ENCODE measurements around the gene NMT1.
A peak's percentile ranks its signal among the peaks of the same experiment; 100 is the strongest.

Gene NMT1

GRCh38 chr17:45093444-45094110 lies 32.5 kb downstream of the NMT1 start:
- Histone ChIP-seq H3K9me3 (ENCODE audit: control insufficient read depth, low read length) (no peaks in the 10 kb centered on the region), H3K36me3 (ENCODE audit: control insufficient read depth, insufficient read depth, low read length) (peaks cover 77% of the 10 kb centered on the region), H3K27me3 (replicated peaks; ENCODE audit: control insufficient read depth, insufficient read depth, low read length, poor library complexity, severe bottlenecking) (no peaks in the 10 kb centered on the region), H3K4me1 (ENCODE audit: control insufficient read depth, insufficient read depth, low read length, poor library complexity, severe bottlenecking) (no peaks in the 10 kb centered on the region), H3K4me3 (ENCODE audit: insufficient read depth, low read depth, low read length, poor library complexity, severe bottlenecking) (no peak overlapping the region), H3K27ac (ENCODE audit: insufficient read depth, low read length, poor library complexity, severe bottlenecking) (no peak overlapping the region)
- DNase-seq = no peak

GRCh38 chr17:45096141-45096540 lies 35.0 kb downstream of the NMT1 start:
- H3K36me3 ChIP-seq (ENCODE audit: control insufficient read depth, insufficient read depth, low read length) = peaks cover 70% of the 10 kb centered on the region
- no peaks in the 10 kb centered on the region for H3K27me3 ChIP-seq (replicated peaks; ENCODE audit: control insufficient read depth, insufficient read depth, low read length, poor library complexity, severe bottlenecking)
- no peak overlapping the region for H3K27ac ChIP-seq (ENCODE audit: insufficient read depth, low read length, poor library complexity, severe bottlenecking)
- DNase-seq = no peak
- no peak overlapping the region for H3K4me3 ChIP-seq (ENCODE audit: insufficient read depth, low read depth, low read length, poor library complexity, severe bottlenecking)
- no peaks in the 10 kb centered on the region for H3K4me1 ChIP-seq (ENCODE audit: control insufficient read depth, insufficient read depth, low read length, poor library complexity, severe bottlenecking)
- H3K9me3 ChIP-seq (ENCODE audit: control insufficient read depth, low read length) = no peaks in the 10 kb centered on the region

DNA sequence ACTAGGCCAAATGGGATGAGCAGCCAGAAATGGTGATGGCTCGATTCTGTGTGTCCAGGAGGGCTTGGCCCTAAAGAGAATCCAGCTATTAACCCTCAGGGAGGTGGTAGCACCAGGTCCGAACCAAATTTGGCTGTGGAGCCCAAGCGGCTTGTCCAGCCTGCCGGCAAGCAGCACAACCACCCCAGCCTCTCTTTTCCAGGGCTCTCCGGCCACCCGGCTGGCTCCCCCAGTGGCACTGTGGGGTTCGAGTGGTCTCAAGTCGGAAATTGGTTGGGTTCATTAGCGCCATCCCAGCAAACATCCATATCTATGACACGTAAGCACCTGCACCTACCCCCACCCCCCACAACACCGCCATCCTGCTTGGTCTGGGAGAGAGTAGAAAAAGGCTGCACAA lies 35.8 kb downstream of the NMT1 start:
- Histone ChIP-seq H3K27ac (ENCODE audit: insufficient read depth, low read length, poor library complexity, severe bottlenecking) (no peak overlapping the region), H3K4me3 (ENCODE audit: insufficient read depth, low read depth, low read length, poor library complexity, severe bottlenecking) (no peak overlapping the region), H3K9me3 (ENCODE audit: control insufficient read depth, low read length) (no peaks in the 10 kb centered on the region), H3K36me3 (ENCODE audit: control insufficient read depth, insufficient read depth, low read length) (peaks cover 69% of the 10 kb centered on the region), H3K27me3 (replicated peaks; ENCODE audit: control insufficient read depth, insufficient read depth, low read length, poor library complexity, severe bottlenecking) (no peaks in the 10 kb centered on the region), H3K4me1 (ENCODE audit: control insufficient read depth, insufficient read depth, low read length, poor library complexity, severe bottlenecking) (no peaks in the 10 kb centered on the region)
- DNase-seq = no peak

DNA sequence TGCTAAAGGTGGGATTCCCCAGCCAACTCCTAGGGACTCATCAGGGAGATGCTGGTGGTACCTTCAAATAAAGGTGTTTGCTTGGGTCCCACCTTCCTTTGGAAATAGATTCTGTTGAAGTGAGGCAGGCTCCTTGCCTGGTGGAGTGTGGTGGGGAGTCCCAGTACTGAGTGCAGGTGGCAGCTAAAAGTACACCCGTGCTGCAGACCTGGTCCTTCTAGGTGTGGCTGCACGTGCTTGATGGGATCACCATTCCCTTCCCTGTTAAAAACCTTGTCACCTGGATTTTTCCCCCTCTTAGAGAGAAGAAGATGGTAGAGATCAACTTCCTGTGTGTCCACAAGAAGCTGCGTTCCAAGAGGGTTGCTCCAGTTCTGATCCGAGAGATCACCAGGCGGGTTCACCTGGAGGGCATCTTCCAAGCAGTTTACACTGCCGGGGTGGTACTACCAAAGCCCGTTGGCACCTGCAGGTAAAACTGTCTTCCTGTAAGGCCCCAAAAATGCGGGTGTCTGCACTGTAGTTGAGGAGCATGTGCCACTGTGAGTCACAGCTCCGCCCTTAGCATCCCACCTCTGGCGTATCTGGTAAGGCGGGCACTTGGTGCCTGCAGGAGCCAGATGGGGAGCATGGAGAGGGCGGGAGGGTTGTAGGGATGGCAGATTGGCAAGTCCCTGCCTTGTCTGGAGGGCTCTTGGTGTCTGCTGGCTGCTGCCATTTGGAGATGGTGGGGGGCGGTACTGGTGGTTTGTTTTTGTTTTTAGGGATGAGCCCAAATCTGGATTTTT lies 37.2 kb downstream of the NMT1 start:
- Histone ChIP-seq H3K27me3 (replicated peaks; ENCODE audit: control insufficient read depth, insufficient read depth, low read length, poor library complexity, severe bottlenecking) (no peaks in the 10 kb centered on the region), H3K36me3 (ENCODE audit: control insufficient read depth, insufficient read depth, low read length) (peaks cover 74% of the 10 kb centered on the region), H3K4me3 (ENCODE audit: insufficient read depth, low read depth, low read length, poor library complexity, severe bottlenecking) (no peak overlapping the region), H3K27ac (ENCODE audit: insufficient read depth, low read length, poor library complexity, severe bottlenecking) (no peak overlapping the region), H3K4me1 (ENCODE audit: control insufficient read depth, insufficient read depth, low read length, poor library complexity, severe bottlenecking) (no peaks in the 10 kb centered on the region), H3K9me3 (ENCODE audit: control insufficient read depth, low read length) (no peaks in the 10 kb centered on the region)
- no peak for DNase-seq

- Histone ChIP-seq H3K27ac (ENCODE audit: insufficient read depth, low read length, poor library complexity, severe bottlenecking) (no peak overlapping the region), H3K4me1 (ENCODE audit: control insufficient read depth, insufficient read depth, low read length, poor library complexity, severe bottlenecking) (no peaks in the 10 kb centered on the region), H3K9me3 (ENCODE audit: control insufficient read depth, low read length) (no peaks in the 10 kb centered on the region), H3K4me3 (ENCODE audit: insufficient read depth, low read depth, low read length, poor library complexity, severe bottlenecking) (no peak overlapping the region), H3K36me3 (ENCODE audit: control insufficient read depth, insufficient read depth, low read length) (peaks cover 74% of the 10 kb centered on the region), H3K27me3 (replicated peaks; ENCODE audit: control insufficient read depth, insufficient read depth, low read length, poor library complexity, severe bottlenecking) (no peaks in the 10 kb centered on the region)
- DNase-seq = peak; percentile 26 to 56 (median 51)
Measured at GRCh38 chr17:45098869-45099616, 37.9 kb downstream of the NMT1 start.

GRCh38 chr17:45101546-45101882 lies 40.4 kb downstream of the NMT1 start:
- H3K27ac ChIP-seq (ENCODE audit: insufficient read depth, low read length, poor library complexity, severe bottlenecking) = no peak overlapping the region
- H3K27me3 ChIP-seq (replicated peaks; ENCODE audit: control insufficient read depth, insufficient read depth, low read length, poor library complexity, severe bottlenecking) = no peaks in the 10 kb centered on the region
- H3K36me3 ChIP-seq (ENCODE audit: control insufficient read depth, insufficient read depth, low read length) = peaks cover 84% of the 10 kb centered on the region
- no peak for DNase-seq
- no peaks in the 10 kb centered on the region for H3K9me3 ChIP-seq (ENCODE audit: control insufficient read depth, low read length)
- no peaks in the 10 kb centered on the region for H3K4me1 ChIP-seq (ENCODE audit: control insufficient read depth, insufficient read depth, low read length, poor library complexity, severe bottlenecking)
- H3K4me3 ChIP-seq (ENCODE audit: insufficient read depth, low read depth, low read length, poor library complexity, severe bottlenecking) = no peak overlapping the region

GRCh38 chr17:45101883-45102811 lies 41.0 kb downstream of the NMT1 start:
- DNase-seq = no peak
- H3K9me3 ChIP-seq (ENCODE audit: control insufficient read depth, low read length) = no peaks in the 10 kb centered on the region
- H3K4me3 ChIP-seq (ENCODE audit: insufficient read depth, low read depth, low read length, poor library complexity, severe bottlenecking) = no peak overlapping the region
- no peaks in the 10 kb centered on the region for H3K4me1 ChIP-seq (ENCODE audit: control insufficient read depth, insufficient read depth, low read length, poor library complexity, severe bottlenecking)
- no peak overlapping the region for H3K27ac ChIP-seq (ENCODE audit: insufficient read depth, low read length, poor library complexity, severe bottlenecking)
- H3K27me3 ChIP-seq (replicated peaks; ENCODE audit: control insufficient read depth, insufficient read depth, low read length, poor library complexity, severe bottlenecking) = no peaks in the 10 kb centered on the region
- H3K36me3 ChIP-seq (ENCODE audit: control insufficient read depth, insufficient read depth, low read length) = peaks cover 82% of the 10 kb centered on the region

GRCh38 chr17:45102856-45103255 lies 41.7 kb downstream of the NMT1 start:
- Histone ChIP-seq H3K27ac (ENCODE audit: insufficient read depth, low read length, poor library complexity, severe bottlenecking) (no peak overlapping the region), H3K4me3 (ENCODE audit: insufficient read depth, low read depth, low read length, poor library complexity, severe bottlenecking) (no peak overlapping the region), H3K4me1 (ENCODE audit: control insufficient read depth, insufficient read depth, low read length, poor library complexity, severe bottlenecking) (no peaks in the 10 kb centered on the region), H3K9me3 (ENCODE audit: control insufficient read depth, low read length) (no peaks in the 10 kb centered on the region), H3K36me3 (ENCODE audit: control insufficient read depth, insufficient read depth, low read length) (peaks cover 82% of the 10 kb centered on the region), H3K27me3 (replicated peaks; ENCODE audit: control insufficient read depth, insufficient read depth, low read length, poor library complexity, severe bottlenecking) (no peaks in the 10 kb centered on the region)
- DNase-seq = no peak

DNA sequence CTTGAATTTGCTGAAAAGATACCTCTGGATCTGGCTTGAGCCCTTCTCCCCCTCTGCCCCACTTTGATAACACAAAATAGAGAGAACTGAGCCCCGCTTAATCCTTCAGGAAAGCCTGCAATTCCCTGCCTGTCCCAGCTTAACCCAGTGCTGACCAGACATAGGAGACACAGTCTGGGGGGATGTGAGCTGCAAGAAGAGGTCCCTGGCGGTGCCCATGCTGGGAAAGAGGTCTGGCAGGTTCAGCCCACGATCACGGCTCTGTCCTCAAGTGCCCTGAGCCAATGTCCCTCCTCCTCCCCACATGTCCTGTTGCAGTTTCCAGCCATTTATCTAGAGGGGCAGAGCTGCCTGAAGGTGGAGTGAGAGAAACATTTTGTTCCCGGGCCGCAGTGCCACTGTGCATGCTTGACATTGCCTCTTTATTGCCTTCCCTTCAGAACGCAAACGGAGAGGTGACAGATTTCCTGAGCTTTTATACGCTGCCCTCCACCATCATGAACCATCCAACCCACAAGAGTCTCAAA lies 42.2 kb downstream of the NMT1 start:
- no peaks in the 10 kb centered on the region for H3K4me1 ChIP-seq (ENCODE audit: control insufficient read depth, insufficient read depth, low read length, poor library complexity, severe bottlenecking)

More for the DNA sequence above, 42.2 kb downstream of the NMT1 start:
- Histone ChIP-seq H3K4me3 (ENCODE audit: insufficient read depth, low read depth, low read length, poor library complexity, severe bottlenecking) (no peak overlapping the region), H3K27me3 (replicated peaks; ENCODE audit: control insufficient read depth, insufficient read depth, low read length, poor library complexity, severe bottlenecking) (no peaks in the 10 kb centered on the region), H3K9me3 (ENCODE audit: control insufficient read depth, low read length) (no peaks in the 10 kb centered on the region), H3K27ac (ENCODE audit: insufficient read depth, low read length, poor library complexity, severe bottlenecking) (no peak overlapping the region), H3K36me3 (ENCODE audit: control insufficient read depth, insufficient read depth, low read length) (peaks cover 82% of the 10 kb centered on the region)
- no peak for DNase-seq
